ENCODE results near the gene SLCO4C1.

Gene SLCO4C1

GRCh38 chr5:102306121-102306520, 10.0 kb upstream of the SLCO4C1 start:
- TF ChIP-seq TAF1 (IDR thresholded peaks at IDR 0.05; ENCODE audit: borderline replicate concordance, insufficient read depth, low read length) (no peak), SIN3A (IDR thresholded peaks at IDR 0.05; ENCODE audit: borderline replicate concordance, insufficient read depth, low read length) (no peak), FOXP2 (optimal IDR thresholded peaks at IDR 0.05; ENCODE audit: borderline replicate concordance, extremely low read depth, extremely low read length, insufficient read depth) (no peak), POLR2AphosphoS5 (IDR thresholded peaks at IDR 0.05; ENCODE audit: low read depth, low read length) (no peak), REST (IDR thresholded peaks at IDR 0.05; ENCODE audit: insufficient read depth in 1 of 2, low read depth in 2 of 2, low read length in 2 of 2) (no peak)

GRCh38 chr5:102295534-102296177, 428 bp downstream of the SLCO4C1 start:
- TF ChIP-seq FOXP2 (optimal IDR thresholded peaks at IDR 0.05; ENCODE audit: borderline replicate concordance, extremely low read depth, extremely low read length, insufficient read depth) (no peak), REST (IDR thresholded peaks at IDR 0.05; ENCODE audit: insufficient read depth in 1 of 2, low read depth in 2 of 2, low read length in 2 of 2) (no peak), POLR2AphosphoS5 (IDR thresholded peaks at IDR 0.05; ENCODE audit: low read depth, low read length) (no peak), SIN3A (IDR thresholded peaks at IDR 0.05; ENCODE audit: borderline replicate concordance, insufficient read depth, low read length) (no peak), TAF1 (IDR thresholded peaks at IDR 0.05; ENCODE audit: borderline replicate concordance, insufficient read depth, low read length) (no peak)

- TF ChIP-seq FOXP2 (optimal IDR thresholded peaks at IDR 0.05; ENCODE audit: borderline replicate concordance, extremely low read depth, extremely low read length, insufficient read depth) (no peak), REST (IDR thresholded peaks at IDR 0.05; ENCODE audit: insufficient read depth in 1 of 2, low read depth in 2 of 2, low read length in 2 of 2) (no peak), SIN3A (IDR thresholded peaks at IDR 0.05; ENCODE audit: borderline replicate concordance, insufficient read depth, low read length) (no peak), TAF1 (IDR thresholded peaks at IDR 0.05; ENCODE audit: borderline replicate concordance, insufficient read depth, low read length) (no peak), POLR2AphosphoS5 (IDR thresholded peaks at IDR 0.05; ENCODE audit: low read depth, low read length) (no peak)
Measured at GRCh38 chr5:102294886-102295395, 1.1 kb downstream of the SLCO4C1 start.

- TF ChIP-seq FOXP2 (optimal IDR thresholded peaks at IDR 0.05; ENCODE audit: borderline replicate concordance, extremely low read depth, extremely low read length, insufficient read depth) (no peak), POLR2AphosphoS5 (IDR thresholded peaks at IDR 0.05; ENCODE audit: low read depth, low read length) (no peak), SIN3A (IDR thresholded peaks at IDR 0.05; ENCODE audit: borderline replicate concordance, insufficient read depth, low read length) (no peak), REST (IDR thresholded peaks at IDR 0.05; ENCODE audit: insufficient read depth in 1 of 2, low read depth in 2 of 2, low read length in 2 of 2) (no peak), TAF1 (IDR thresholded peaks at IDR 0.05; ENCODE audit: borderline replicate concordance, insufficient read depth, low read length) (no peak)
Measured at GRCh38 chr5:102290004-102290403, 6.1 kb downstream of the SLCO4C1 start.

Data from PFSK-1 (cell line).